ENCODE results near the gene PCP4L1.
A peak's percentile ranks its signal among the peaks of the same experiment; 100 is the strongest.
"Not testable (repeated sequence)": the region's sequence is repeated elsewhere in the genome, so short reads cannot be mapped to it uniquely, and the experiment has no call there.

PCP4L1 gene

DNA sequence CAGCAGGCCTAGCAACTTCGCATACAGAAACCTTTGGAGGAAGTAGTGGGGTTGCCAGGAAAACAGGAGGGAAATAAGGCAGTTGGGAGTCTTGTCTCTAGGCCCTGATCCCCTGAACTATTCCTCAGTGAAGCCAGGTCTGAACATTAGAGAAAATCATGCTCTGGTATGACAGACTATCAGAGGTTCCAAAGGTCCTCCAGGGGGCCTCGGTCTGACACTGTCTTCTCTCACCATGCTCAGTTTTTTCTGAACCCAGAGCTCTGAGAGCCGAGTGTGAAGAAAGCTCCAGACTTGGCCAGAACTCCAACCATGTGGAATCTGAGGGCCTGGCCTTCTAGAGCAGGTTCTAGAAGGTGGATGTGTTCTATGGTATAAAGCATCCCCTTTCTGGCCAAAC, 28.6 kb upstream of the PCP4L1 start:
- no peak for DNase-seq

DNA sequence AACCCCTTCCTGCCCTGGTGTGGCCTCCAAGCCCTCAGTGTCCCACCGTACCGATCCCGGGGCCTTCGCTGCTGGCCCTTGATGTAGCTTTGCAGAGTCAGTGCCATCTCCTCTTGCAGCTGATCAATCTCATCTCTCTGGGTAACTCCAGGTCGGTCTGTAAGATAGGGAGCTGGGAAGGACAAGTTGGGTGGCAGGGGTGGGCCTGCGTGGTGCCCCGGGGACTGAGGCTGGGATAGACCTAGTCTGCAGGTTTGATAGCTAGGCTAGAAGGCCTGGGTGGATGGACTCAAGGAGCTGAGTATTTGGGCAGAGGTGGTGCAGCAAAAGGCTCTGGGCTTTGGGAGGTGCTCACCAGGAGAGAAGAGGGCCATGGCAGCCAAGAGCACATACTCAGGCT, 27.8 kb upstream of the PCP4L1 start:
- DNase-seq: no peak

DNA sequence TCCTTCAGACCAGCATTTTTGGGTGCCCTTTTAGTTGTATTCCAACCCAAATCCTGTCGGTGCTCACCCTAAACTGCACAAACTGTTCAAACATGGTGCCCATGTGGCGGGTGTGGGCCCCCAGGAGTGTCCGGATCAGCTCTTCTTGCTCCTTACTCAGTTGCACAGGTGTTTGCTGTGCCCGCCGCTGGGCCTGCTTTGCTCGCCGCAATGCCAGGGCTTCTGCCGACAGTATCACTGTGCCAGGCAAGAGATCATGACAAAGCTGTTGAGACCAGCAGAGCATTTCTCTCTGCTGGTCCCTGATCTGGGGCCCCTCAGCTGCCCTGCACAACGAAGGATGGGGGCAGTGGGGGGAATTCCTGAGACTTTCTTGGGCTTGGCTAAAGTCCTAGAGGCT, 25.4 kb upstream of the PCP4L1 start:
- no peak for DNase-seq

DNA sequence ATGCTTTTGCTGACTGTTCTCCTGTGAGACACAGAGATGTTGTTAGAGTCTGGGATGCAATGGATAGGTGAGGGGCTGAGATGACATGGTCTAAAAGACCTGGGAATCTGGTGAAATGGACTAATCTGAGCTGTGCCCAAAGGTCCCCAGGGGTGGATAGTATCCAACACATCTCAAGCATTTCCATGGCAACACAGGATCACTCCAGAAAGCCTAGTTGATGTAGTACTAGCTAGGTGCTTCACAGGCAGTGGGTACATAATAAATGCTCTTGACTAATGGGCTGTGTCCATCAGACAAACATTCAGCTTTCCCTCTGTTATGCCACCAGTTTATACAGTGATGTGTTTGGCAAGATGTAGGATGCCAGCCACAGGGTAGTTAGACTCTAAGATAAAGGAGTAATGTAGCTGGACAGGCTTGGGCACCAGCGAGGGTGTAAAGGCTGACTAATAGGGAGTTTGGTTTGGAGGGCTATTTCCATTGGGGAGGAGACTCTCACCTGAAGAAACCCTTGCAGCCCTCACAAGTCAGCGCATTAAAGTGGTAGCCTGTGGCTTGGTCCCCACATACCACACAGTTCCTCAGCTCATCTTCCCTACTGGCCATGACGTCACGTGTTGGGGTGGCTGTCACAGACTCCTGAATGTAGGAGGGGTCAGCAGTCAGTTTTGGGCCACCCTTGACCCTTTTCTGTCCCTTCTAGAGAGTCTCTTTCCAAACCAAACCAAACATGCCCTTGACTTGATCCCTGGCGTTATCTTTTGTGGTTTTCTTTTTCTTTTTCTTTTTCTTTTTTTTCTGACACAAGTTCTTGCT, 22.4 kb upstream of the PCP4L1 start:
- no peak for DNase-seq

DNA sequence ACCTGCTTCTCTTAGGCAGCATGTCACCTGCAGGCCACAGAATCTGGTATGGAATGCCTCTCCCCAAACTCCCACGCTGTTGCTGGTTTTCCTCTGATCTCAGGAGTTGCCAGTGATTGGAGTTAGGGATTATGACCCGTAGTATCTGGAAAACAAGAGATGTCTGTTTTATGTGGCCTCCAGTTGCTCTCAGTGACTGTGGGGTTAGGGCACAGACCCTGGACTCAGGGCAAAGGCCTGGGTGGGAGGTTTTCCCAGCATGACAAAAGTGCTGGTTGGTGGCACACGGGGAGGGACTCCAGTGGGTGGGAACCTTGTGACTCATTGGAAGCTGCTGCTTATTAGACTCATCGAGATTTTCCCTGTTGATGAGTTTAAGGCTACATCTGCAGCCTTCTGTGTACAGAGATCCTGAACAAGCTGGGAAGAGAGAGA, 20.5 kb upstream of the PCP4L1 start, which contains the start of gene NR1I3:
TSS of gene NR1I3 (minus strand) at position 165 of the 435 bp plus-strand sequence. CDS start 1,638 bp downstream, outside the sequence.
- DNase-seq: no peak

DNA sequence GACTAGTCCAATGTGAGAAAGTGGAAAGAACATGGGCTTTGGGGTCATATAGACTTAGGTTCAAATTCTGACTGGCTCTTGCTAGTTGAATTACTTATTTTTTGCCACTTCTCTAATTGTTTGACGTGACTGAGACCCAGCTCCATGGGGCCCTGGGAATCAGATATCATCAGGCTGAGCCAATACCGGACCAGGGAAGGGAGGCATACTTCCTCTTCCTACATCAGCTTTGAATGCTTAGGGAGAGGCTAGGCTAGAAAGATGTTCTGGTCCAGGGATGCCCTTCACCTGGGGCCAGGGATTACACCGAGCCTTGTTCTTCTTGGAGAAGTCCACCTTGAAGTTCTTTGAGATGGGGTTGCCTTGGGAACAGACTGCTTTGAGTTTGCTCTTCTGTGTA, 16.9 kb upstream of the PCP4L1 start:
- peak; percentile 23 for DNase-seq

DNA sequence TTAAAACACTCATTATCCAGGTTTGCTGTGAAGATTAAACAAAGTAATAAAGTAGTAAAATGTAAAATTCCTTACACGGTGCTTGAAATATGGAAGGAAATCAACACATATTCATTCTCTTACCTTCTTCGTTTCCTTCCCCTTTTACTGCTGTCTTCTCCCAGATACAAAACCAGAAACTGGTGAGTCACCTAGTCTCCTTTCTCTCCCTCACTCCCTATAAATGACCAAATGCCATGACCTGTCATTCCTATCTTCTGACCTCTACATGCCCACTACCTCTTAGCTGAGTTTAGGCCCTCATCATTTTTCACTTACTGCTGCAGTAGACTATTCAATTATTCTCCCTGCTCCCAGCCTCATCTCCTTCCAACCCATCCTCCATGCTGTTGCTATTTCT, 16.2 kb upstream of the PCP4L1 start:
- no peak for DNase-seq

DNA sequence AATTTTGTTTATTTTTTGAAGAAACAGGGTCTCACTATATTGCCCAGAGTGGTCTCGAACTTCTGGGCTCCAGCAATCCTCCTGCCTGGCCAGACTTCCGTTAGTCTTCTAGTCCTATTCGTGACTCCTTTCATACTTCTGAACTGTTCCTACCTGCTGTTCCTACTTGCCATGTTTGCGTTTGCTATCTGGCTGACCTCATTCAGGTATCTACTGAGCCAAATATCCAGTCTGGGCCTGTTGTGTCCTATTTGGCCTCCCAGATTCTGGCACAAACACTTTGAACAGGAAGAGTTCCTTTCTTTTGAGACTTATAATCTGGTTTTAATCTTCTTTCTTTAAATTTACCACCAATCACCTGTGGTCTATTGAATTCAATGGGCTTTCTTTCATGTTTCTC, 13.7 kb upstream of the PCP4L1 start:
- no peak for DNase-seq

DNA sequence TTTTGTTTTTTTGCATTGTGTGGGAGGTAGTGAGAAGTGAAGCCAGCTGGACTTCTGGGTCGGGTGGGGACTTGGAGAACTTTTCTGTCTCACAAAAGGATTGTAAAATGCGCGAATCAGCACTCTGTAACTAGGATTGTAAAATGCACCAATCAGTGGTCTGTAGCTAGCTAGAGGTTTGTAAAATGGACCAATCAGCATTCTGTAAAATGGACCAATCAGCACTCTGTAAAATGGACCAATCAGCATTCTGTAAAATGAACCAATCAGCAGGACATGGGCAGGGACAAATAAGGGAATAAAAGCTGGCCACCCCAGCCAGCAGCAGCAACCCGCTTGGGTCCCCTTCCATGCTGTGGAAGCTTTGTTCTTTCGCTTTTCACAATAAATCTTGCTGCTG, 8.4 kb upstream of the PCP4L1 start:
- DNase-seq: not testable (repeated sequence)

DNA sequence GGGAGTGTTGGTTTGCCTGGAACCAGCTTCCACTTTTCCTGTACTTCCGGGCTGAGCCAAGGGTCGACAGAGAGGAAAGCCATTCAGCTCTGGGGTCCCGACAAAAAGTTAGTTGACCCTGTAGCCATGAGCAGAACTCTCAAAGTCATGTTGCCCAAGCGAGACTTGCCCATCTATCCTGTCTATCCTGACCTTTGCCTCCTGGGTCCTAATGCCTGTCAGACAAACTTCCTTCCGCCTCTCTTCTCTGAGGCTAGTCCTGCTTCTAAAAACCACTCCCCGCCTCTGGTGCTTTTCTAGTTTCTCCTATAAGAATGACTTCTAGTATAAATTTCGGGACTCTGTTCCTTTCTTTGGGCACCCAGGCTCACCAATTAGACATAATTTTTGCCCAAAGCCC, 7.7 kb upstream of the PCP4L1 start:
- no peak for DNase-seq

DNA sequence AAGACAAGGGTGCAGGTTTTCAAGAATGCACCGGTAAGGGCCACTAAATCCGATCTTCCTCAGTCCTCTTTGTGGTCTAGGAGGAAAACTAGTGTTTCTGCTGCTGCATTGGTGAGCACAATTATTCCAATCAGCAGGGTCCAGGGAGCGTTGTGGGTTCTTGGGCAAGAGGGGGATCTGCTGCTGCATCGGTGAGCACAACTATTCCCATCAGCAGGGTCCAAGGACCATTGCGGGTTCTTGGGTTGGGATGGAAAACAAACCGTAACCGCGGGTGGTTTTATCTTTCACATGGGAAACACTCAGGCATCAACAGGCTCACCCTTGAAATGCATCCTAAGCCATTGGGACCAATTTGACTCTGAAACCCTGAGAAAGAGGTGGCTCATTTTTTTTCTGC, 7.0 kb upstream of the PCP4L1 start:
- no peak for DNase-seq

DNA sequence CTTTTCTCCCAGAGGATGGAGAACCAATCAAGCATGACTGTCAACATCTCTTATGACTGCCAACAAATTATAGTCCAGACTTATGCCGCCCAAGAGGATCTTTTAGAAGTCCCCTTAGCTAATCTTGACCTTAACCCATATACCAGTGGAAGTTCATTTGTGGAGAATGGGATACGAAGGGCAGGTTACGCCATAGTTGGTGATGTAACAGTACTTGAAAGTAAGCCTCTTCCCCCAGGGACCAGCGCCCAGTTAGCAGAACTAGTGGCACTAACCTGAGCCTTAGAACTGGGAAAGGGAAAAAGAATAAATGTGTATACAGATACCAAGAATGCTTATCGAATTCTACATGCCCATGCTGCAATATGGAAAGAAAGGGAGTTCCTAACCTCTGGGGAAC, 3.2 kb upstream of the PCP4L1 start:
- DNase-seq: peak; percentile 18

DNA sequence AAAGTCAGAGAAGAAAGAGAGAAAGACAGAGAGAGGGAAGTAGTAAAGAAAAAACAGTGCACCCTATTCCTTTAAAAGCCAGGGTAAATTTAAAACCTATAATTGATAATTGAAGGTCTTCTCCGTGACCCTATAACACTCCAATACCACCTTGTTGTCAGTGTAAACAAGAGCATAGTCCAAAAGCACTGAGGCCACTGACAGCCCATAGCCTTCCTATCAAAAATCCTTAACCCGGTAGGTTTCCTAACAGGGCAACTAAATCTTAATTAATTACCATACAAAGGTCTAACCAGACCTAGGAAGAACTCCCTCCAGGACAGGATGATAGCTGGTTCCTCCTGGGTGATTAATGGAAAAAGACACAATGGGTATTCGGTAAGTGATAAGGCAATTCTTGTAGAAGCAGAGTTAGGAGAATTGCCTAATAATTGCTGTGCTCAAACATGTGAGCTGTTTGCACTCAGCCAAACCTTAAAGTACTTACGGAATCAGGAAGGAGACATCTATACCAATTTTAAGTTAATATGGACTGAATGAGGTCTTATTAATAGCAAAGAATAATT, 2.5 kb upstream of the PCP4L1 start:
- DNase-seq: not testable (repeated sequence)

DNA sequence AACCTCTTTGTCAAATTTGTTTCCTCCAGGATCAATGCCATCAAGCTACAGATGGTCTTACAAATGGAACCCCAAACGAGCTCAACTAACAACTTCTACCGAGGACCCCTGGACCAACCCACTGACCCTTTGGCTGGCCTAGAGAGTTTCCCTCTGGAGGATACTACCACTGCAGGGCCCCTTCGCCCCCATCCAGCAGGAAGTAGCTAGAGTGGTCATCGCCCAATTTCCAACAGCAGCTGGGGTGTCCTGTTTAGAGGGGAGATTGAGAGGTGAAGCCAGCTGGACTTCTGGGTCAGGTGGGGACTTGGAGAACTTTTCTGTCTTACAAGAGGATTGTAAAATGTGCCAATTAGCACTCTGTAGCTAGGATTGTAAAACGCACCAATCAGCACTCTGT, 1.4 kb upstream of the PCP4L1 start:
- DNase-seq: not testable (repeated sequence)

DNA sequence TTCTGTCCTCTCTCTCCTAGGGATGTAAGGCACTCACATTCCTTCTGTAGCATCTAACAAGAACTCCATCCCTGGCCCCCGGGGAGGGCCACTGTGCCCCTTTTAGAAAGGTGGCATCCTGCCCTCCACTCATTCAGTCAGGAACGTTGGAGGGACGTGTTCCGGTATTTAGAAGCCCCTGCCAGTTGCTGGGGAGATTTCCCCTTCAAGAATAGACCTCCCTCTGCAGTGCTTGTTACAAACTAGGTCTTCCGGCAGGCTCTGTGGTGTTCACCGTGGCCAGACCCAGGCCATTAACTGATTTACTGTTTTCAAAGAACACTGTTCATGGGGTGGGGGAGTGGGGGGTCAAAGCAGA, 779 bp downstream of the PCP4L1 start:
- DNase-seq: no peak

DNA sequence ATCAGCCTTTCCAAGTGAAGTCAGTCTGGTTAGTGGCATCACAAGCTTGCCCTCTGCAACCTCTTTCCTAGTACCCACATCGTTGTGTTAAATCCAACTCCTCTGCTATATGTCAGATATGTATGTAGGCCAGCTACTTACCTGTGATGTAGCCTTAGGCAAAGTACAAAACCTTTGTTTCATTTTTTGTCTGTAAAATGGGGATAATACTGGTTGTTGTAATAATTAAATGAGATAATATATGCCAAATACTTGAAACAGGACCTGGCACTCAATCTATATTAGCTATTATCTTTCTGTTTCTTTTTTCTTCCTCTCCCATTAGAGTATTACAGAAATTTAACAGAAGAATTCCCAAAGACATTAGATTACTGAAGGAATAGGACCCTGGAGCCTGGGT, 1.2 kb downstream of the PCP4L1 start:
- no peak for DNase-seq

DNA sequence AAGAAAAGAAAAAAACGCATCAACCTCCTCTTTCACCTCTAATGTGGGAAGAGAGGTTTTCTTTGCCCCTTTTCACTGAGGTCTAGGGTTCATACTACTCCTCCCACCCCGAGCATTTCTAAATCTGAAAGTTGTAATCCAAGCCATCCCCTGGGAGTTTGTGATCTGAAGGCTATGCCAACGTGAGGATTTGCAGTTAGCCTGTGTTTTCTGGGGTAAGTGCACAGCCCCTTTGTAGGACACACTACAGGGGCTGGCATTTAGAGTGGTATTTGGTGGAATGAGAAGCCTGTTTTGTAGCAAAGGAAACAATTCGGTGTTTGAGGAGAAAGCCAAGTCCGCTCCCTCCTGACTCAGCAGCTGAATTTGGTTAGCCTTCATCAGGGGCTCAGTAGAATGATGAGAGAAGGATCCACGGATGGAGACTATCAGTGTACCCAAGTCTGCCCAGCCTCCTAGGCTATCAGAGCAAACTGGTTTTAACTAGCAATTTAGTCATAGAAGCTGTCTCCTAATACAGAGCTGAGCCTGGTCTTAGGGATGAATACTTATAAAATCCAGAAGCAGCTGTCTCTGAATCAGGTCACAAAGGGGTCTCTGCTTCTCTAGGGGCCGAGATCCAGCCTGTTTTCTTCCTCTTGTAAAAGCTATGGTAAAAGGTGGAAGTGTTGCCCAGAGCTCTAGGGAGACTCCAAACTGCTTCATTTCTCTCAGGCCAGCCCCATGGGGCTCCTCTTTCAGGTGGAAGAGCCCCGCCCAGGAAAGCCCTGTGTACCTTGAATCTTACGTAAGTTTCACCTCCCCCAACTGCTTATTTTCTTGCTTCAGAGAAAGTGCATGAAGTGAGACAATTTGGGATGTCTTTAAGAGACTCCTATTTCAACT, 2.1 kb downstream of the PCP4L1 start:
- no peak for DNase-seq

DNA sequence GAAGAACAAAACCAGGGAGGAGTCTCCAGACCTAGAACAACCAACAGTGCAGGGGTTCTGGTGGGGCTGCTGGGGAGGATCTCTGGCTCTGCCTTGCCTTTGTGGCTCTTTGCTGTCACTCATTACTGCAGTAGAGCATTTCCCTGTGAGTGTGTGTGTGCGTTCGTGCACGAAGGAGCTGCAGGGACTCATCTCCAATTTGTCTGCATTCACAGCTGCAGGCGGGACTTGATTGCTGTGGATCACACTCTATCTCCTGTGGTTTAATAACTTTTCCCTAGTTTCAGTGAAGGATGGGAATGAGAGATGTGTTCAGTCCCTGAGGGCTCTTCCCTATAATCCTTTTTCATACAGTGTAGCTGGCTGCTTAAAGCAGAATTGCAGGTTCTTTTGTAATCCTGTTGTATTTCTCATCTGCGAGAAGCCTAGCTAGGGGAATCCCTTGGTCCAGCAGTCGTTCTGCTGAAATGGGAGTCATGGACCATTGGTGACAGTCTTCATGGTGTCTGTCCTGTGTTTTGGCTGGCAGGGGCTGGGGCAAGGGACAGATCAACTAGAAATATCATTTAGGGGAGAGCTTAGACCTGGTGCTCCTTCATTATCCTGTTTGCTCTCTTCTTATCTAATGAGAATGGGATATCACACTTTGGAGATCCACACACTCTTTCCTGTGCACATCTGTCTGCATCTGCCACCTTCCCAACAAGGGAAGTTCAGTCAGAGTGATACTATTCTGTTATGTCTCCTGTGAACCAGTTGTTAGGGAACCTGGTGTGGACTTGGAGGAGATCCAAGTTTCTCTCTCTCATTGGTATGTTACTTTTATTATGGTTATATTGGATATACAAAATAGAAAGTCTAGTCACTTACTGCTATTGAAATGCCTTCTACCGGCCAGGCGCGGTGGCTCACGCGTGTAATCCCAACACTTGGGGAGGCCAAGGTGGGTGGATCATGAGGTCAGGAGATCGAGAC, 3.0 kb downstream of the PCP4L1 start:
- DNase-seq: peak; percentile 12

DNA sequence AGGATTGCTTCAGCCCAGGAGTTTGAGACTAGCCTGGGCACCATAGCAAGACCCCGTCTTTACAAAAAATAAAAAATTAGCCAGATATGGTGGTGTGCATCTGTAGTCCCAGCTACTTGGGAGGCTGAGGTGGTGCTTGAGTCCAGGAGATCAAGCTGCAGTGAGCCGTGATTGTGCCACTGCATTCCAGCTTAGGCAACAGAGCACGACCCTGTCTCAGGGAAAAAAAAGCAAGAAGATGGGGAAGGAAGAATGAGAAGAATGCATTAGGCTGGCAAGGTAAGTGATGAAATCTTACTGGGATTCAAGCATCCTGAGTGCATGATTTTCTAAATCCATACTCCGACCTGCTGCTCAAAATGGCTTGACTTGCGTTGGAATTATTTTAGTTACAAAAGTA, 6.8 kb downstream of the PCP4L1 start:
- no peak for DNase-seq

DNA sequence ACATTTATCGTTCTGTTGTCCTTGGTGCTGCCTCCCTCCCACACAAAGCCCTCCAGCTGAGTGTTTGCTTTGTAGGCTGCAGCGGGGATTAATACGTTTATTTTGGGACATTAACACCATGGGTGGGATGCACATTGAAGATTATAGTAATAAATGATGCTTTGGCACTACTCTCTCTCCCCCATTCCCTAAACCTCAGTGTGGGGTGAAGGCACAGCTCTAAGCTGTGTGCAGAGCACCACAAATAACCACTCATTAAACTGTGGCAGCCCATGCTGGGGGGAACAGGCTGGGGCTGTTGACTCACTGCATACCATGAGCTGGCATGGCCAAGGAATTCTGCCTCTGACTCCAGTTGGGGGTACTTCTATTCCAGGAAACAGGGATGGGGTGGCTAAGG, 7.7 kb downstream of the PCP4L1 start:
- no peak for DNase-seq

DNA sequence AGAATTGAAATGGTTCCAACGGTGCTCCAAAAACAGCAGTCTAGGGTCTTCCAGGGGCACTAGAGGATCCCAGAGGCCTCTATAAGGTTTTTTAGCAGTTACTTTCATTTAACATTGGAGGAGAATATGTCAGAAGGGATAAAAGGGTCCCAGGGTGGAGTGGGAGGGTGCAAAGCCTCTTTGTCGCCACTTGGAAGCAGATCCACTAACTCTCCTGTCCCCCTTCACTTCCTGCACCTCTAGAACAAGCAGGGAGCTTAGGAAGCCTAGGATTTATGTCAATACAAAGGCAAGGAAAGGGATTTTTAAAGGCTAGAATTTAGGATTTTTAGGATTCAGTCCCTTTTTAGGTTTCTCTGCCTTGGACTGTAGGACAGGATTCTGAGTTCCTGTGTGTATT, 8.3 kb downstream of the PCP4L1 start:
- DNase-seq: no peak

DNA sequence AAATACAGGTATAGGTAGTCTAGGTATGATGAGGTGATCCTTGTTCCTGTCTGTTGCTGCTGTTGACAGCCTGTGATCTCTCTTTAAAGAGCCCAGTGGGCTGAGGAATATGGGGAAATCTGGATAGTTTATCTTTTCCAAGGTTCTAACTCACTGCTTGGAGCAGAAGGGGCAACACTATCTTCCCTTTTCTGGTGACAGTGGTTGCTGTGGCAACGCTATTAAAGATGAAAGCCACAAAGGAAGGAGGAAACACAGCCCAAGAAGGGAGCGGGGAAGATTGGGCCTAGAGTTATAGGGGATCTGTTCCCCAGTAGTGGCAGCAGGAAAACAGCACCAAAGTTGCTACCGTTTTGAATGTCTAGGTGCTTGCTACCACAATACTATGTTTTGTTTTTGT, 8.8 kb downstream of the PCP4L1 start:
- peak; percentile 41 for DNase-seq

DNA sequence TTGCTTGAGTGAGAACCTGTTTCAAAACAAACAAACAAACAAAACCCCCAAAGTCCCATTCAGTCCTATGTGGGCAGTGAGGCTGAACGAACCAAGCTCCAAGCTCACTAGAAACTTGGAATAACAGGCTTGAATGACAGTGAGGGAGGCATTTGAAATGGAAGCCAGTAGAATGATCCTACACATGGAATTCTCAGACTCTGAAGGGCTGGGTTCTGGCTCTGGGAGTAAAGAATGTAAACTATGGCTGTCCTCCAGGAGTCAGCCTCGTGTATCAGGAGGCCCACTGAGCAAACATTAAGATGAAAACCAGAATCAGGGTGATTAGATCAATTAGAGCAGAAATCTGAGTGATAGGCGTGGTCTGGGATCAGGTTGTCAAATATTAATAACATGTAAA, 14.9 kb downstream of the PCP4L1 start:
- DNase-seq: no peak
